Endothelial cell of umbilical vein (primary cell): Measurements from ENCODE around the gene ZNF44. TPM values are rescaled to one million over a fixed set of nuclear protein-coding genes. Genes with fewer than 3 reads are reported as not detected.

Experiments used
- BruUV-seq: library from RNA; stranded (reverse); fragments of 400-500 nt; replicated peaks from 2 replicates; lab custom pipeline; 2021; lab: Mats Ljungman, UMichigan
- CTCF ChIA-PET: fragments of 300-600, 350-600 bp; sonication (Branson Sonifier 250); formaldehyde crosslinking; loops from one replicate; lab custom pipeline; 2021; ENCODE audit warnings: antibody characterized with exemption, inconsistent platforms; lab: Charles Lee
- POLR2A ChIA-PET: fragments of 300-600, 350-600 bp; sonication (Branson Sonifier 250); formaldehyde crosslinking; loops from one replicate; lab custom pipeline; 2021; ENCODE audit warnings: antibody characterized with exemption, inconsistent platforms; lab: Charles Lee
- DNase-seq: peaks from one replicate; pipeline ENCODE4 v3.0.0-alpha.2; 2011; ENCODE audit warnings: low read depth, low spot score
- FAIRE-seq: peaks from 2 replicates; lab custom pipeline; 2011; peaks lifted over from hg19 to GRCh38; lab: Jason Lieb, UNC
- H2AFZ ChIP-seq: 2 replicates; pipeline ENCODE4 v1.6.0; 2012; ENCODE audit warnings: low read depth, low read length, control low read depth, inconsistent platforms
- H3K27ac ChIP-seq: 2 replicates; pipeline ENCODE4 v1.5.1; 2011; ENCODE audit warnings: low read depth, mild to moderate bottlenecking, control low read depth, low read length, moderate library complexity; ENCODE audit not compliant: insufficient read depth
- H3K27me3 ChIP-seq, 2 experiments: 2 replicates each; pipeline versions ENCODE4 v1.6.0 to v1.6.1; 2011; ENCODE audit warnings: low read length in 2 of 2, mixed read lengths in 1 of 2; ENCODE audit not compliant: control insufficient read depth in 2 of 2, insufficient read depth in 2 of 2
- H3K36me3 ChIP-seq, 2 experiments: 2 replicates in 1 of 2; 3 replicates in 1 of 2; pipeline ENCODE4 v1.5.1; 2011; ENCODE audit warnings: low read length in 2 of 2, mild to moderate bottlenecking in 1 of 2, moderate library complexity in 1 of 2; ENCODE audit not compliant: control insufficient read depth in 2 of 2, insufficient read depth in 2 of 2; ENCODE audit errors: extremely low read depth in 1 of 2
- H3K4me1 ChIP-seq: 3 replicates; pipeline ENCODE4 v1.5.1; 2011; ENCODE audit warnings: mild to moderate bottlenecking, low read length; ENCODE audit not compliant: control insufficient read depth, insufficient read depth; ENCODE audit errors: extremely low read depth
- H3K4me2 ChIP-seq: 2 replicates; pipeline ENCODE4 v1.6.1; 2011; ENCODE audit warnings: low read length, control low read depth, mixed read lengths; ENCODE audit not compliant: insufficient read depth
- H3K4me3 ChIP-seq, 3 experiments: fragments of 200-600 bp in 1 of 3; sonication (generic), shearing (Covaris generic) in 1 of 3; replicated peaks in 1 of 3; 2 replicates each; pipeline ENCODE4 v1.5.1; 2011 to 2016; ENCODE audit warnings: control low read depth in 3 of 3, low read length in 3 of 3, mild to moderate bottlenecking in 2 of 3, inconsistent platforms in 1 of 3, low read depth in 1 of 3, moderate library complexity in 1 of 3; ENCODE audit not compliant: insufficient read depth in 1 of 3
- H3K79me2 ChIP-seq: 2 replicates; pipeline ENCODE4 v1.6.0; 2012; ENCODE audit warnings: low read length, inconsistent platforms; ENCODE audit not compliant: control insufficient read depth, insufficient read depth
- H3K9ac ChIP-seq: replicated peaks from 2 replicates; pipeline ENCODE3; 2011; ENCODE audit warnings: low read length, control low read depth; ENCODE audit not compliant: insufficient read depth; ENCODE audit errors: extremely low read depth
- H3K9me1 ChIP-seq: replicated peaks from 3 replicates; pipeline ENCODE4 v1.6.0; 2011; ENCODE audit warnings: mild to moderate bottlenecking, low read length; ENCODE audit not compliant: control insufficient read depth, insufficient read depth; ENCODE audit errors: extremely low read depth
- H3K9me3 ChIP-seq: replicated peaks from 2 replicates; pipeline ENCODE4 v1.5.1; 2012; ENCODE audit warnings: low read length, inconsistent platforms; ENCODE audit not compliant: control insufficient read depth, insufficient read depth
- H4K20me1 ChIP-seq: replicated peaks from 2 replicates; pipeline ENCODE3; 2011; ENCODE audit warnings: mild to moderate bottlenecking, low read length; ENCODE audit not compliant: control insufficient read depth, insufficient read depth; ENCODE audit errors: extremely low read depth
- CTCF ChIP-seq, 2 donors: IDR thresholded peaks; 1 replicate in 1 of 2; 2 replicates in 1 of 2; pipeline ENCODE4 v1.5.1; 2011; ENCODE audit warnings: low read length in 2 of 2, mild to moderate bottlenecking in 2 of 2, moderate library complexity in 2 of 2, control low read depth in 1 of 2, inconsistent platforms in 1 of 2, low read depth in 1 of 2; ENCODE audit not compliant: insufficient read depth in 1 of 2; ENCODE audit errors: extremely low read depth in 1 of 2
- EZH2 ChIP-seq: IDR thresholded peaks from 2 replicates; pipeline ENCODE4 v1.6.1; 2012; ENCODE audit warnings: borderline replicate concordance, low read depth, mild to moderate bottlenecking, moderate library complexity, low read length, inconsistent platforms; ENCODE audit not compliant: severe bottlenecking
- FOS ChIP-seq: IDR thresholded peaks from 2 replicates; pipeline ENCODE4 v1.6.1; 2011; ENCODE audit warnings: mild to moderate bottlenecking, low read length, moderate library complexity, borderline replicate concordance; ENCODE audit not compliant: insufficient read depth
- GATA2 ChIP-seq: IDR thresholded peaks from 2 replicates; pipeline ENCODE4 v1.7.0; 2011; ENCODE audit warnings: low read depth, mild to moderate bottlenecking, moderate library complexity, mixed read lengths, low read length; ENCODE audit not compliant: insufficient read length, insufficient read depth
- JUN ChIP-seq: IDR thresholded peaks from 2 replicates; pipeline ENCODE4 v1.6.1; 2011; ENCODE audit warnings: borderline replicate concordance, low read depth; ENCODE audit not compliant: insufficient read length, insufficient read depth
- MAX ChIP-seq: IDR thresholded peaks from 2 replicates; pipeline ENCODE4 v1.6.1; 2011; ENCODE audit not compliant: insufficient read depth, insufficient read length
- MYC ChIP-seq: IDR thresholded peaks from one replicate; pipeline ENCODE4 v1.6.1; 2011; ENCODE audit warnings: mild to moderate bottlenecking, low read depth, low read length
- POLR2A ChIP-seq: IDR thresholded peaks from 2 replicates; pipeline ENCODE4 v1.6.1; 2012; ENCODE audit warnings: low read depth, mild to moderate bottlenecking, control low read depth, low read length
- POLR2AphosphoS5 ChIP-seq: IDR thresholded peaks from 2 replicates; pipeline ENCODE4 v1.6.1; 2012; ENCODE audit warnings: low read depth, mild to moderate bottlenecking, control low read depth, low read length, moderate library complexity; ENCODE audit not compliant: insufficient read depth
- dilution Hi-C: fragments of 300-500 bp; cut with MboI; formaldehyde crosslinking; loops from one replicate; pipeline ENCODE4 v1.15.0; 2019; ENCODE audit warnings: low sequenced_read_pairs; ENCODE audit not compliant: extremely low pct_ligation_motif_present
- intact Hi-C: fragments of 100-400 bp; cut with micrococcal nuclease; formaldehyde crosslinking; loops from one replicate; pipeline ENCODE4 v1.10.0; 2022
- polyA plus RNA-seq, 4 experiments: library from polyadenylated mRNA; depleted of rRNA in 3 of 4; stranded (reverse) in 3 of 4; unstranded in 1 of 4; fragments of >200 nt; gene quantifications; 2 replicates each; pipeline versions ENCODE4 v1.2.1 to v1.2.3, GENCODE V29; 2011 to 2012; ENCODE audit warnings: missing spikeins in 1 of 4
- total RNA-seq: library from RNA; stranded (reverse); gene quantifications from 2 replicates; pipeline ENCODE4 v1.2.3, GENCODE V29; 2021

ZNF44 gene
- total and polyA plus RNA-seq, 2 donors (not counting 3 experiments of a cell fraction or from before 2014, with no cell fraction given), result 2.1 to 7.4 TPM

DNA sequence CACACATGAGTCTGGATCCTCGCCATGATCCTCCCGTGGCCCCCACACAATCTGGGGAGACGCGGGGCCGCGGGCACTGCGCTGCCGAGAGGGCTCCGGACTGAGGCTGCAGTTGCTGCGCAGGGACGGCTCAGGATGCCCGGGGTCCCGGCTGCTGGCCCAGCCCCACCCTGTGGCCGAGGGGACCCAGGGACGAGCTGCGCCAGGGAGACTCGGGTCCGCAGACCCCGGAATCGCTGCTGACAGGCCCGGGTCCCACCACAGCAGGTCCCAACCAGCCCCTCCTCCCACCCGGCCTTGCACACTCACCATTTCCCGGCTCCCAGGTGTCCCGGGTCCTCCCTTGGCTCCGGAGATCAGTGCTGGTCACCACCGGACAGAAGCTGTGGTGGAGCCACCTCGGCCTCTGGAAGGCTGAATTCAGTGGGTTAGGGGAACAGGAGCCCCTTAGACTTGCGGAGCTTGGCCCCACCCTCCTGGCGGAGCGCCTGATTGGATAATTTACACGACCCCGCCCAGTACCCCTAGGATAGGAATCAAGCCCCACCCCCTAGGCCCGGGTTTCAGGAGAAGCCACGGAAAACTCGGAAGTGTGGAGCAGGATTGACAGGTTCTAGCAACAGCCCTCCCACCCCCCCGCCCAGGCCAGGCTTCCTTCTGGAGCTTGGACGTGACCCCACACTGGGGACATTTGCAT, 57.4 kb downstream of the ZNF44 start:
- no peaks in the 10 kb centered on the region for H3K36me3 ChIP-seq
- peaks cover 1% of the 10 kb centered on the region for H3K9me3 ChIP-seq
- DNase-seq (no peak), FAIRE-seq (no peak)
- CTCF ChIA-PET, result no interaction called here
- H2AFZ ChIP-seq, result no peak overlapping the region
- no peak overlapping the region for H3K9ac ChIP-seq
- no peak overlapping the region for H3K27ac ChIP-seq
- no peaks in the 10 kb centered on the region for H3K4me1 ChIP-seq
- intact Hi-C loops, result no loop called here
- no TSS peak for BruUV-seq
- H3K79me2 ChIP-seq, result no peaks in the 10 kb centered on the region
- POLR2A ChIA-PET, result no interaction called here
- H3K27me3 ChIP-seq, result no peaks in the 10 kb centered on the region
- H3K4me2 ChIP-seq, result no peak overlapping the region
- no peaks in the 10 kb centered on the region for H4K20me1 ChIP-seq
- no peak overlapping the region for H3K4me3 ChIP-seq
- H3K9me1 ChIP-seq, result no peaks in the 10 kb centered on the region
- no peak for TF ChIP-seq CTCF (IDR thresholded peaks at IDR 0.05; ENCODE audit: extremely low read depth in 1 of 2, insufficient read depth in 1 of 2, low read depth in 1 of 2, low read length in 2 of 2)
- no peak for TF ChIP-seq POLR2AphosphoS5
- no peak for TF ChIP-seq MYC
- no peak for TF ChIP-seq GATA2
- no peak for TF ChIP-seq MAX
- TF ChIP-seq JUN, result no peak
- no peak for TF ChIP-seq POLR2A
- TF ChIP-seq EZH2, result no peak
- TF ChIP-seq FOS, result no peak
- dilution Hi-C loops, result no loop called here
